Measurements from ENCODE around the gene GPC6. TPM values are rescaled to one million over a fixed set of nuclear protein-coding genes. Genes with fewer than 3 reads are reported as not detected.

The GPC6 gene
- total and polyA plus RNA-seq, 2 experiments from 2014 or later, result 26.0 to 92.8 TPM

GRCh38 chr13:93889430-93889951 lies 662.9 kb downstream of the GPC6 start:
- Histone ChIP-seq H3K27ac (no peak overlapping the region), H3K27me3 (no peaks in the 10 kb centered on the region), H3K9me2 (replicated peaks; ENCODE audit: insufficient read depth) (no peaks in the 10 kb centered on the region), H3K36me3 (replicated peaks; ENCODE audit: insufficient read depth, low read depth) (no peaks in the 10 kb centered on the region), H2AFZ (no peak overlapping the region), H3K4me3 (no peak overlapping the region), H3K4me2 (no peak overlapping the region), H4K20me1 (ENCODE audit: insufficient read depth, poor library complexity, severe bottlenecking) (no peaks in the 10 kb centered on the region), H3K4me1 (ENCODE audit: insufficient read depth) (no peaks in the 10 kb centered on the region), H3K9me3 (ENCODE audit: low read depth) (no peaks in the 10 kb centered on the region), H3K79me2 (no peaks in the 10 kb centered on the region)
- TF ChIP-seq EZH2 (IDR thresholded peaks at IDR 0.05; ENCODE audit: borderline replicate concordance) (no peak), CTCF (IDR thresholded peaks at IDR 0.05; ENCODE audit: poor library complexity) (no peak), EZH2phosphoT487 (IDR thresholded peaks at IDR 0.05; ENCODE audit: low read depth, severe bottlenecking, unreplicated experiment) (no peak)
- WGBS (ENCODE audit: low lambda C conversion rate, missing lambda C conversion rate), result 100% methylated on average over 1 of the region's 1 CpG
- no peak for DNase-seq (ENCODE audit: low spot score)

- Histone ChIP-seq H3K36me3 (replicated peaks; ENCODE audit: insufficient read depth, low read depth) (no peaks in the 10 kb centered on the region), H2AFZ (no peak overlapping the region), H3K9me3 (ENCODE audit: low read depth) (no peaks in the 10 kb centered on the region), H3K9me2 (replicated peaks; ENCODE audit: insufficient read depth) (no peaks in the 10 kb centered on the region), H3K4me3 (no peak overlapping the region), H3K79me2 (no peaks in the 10 kb centered on the region), H3K4me2 (no peak overlapping the region), H3K27me3 (no peaks in the 10 kb centered on the region), H3K27ac (no peak overlapping the region), H4K20me1 (ENCODE audit: insufficient read depth, poor library complexity, severe bottlenecking) (no peaks in the 10 kb centered on the region), H3K4me1 (ENCODE audit: insufficient read depth) (no peaks in the 10 kb centered on the region)
- no peak for DNase-seq (ENCODE audit: low spot score)
- 70% methylated on average over 2 of the region's 2 CpGs for WGBS (ENCODE audit: low lambda C conversion rate, missing lambda C conversion rate)
- no peak for TF ChIP-seq EZH2phosphoT487 (IDR thresholded peaks at IDR 0.05; ENCODE audit: low read depth, severe bottlenecking, unreplicated experiment)
- TF ChIP-seq CTCF (IDR thresholded peaks at IDR 0.05; ENCODE audit: poor library complexity), result no peak
- TF ChIP-seq EZH2 (IDR thresholded peaks at IDR 0.05; ENCODE audit: borderline replicate concordance), result no peak
These were observed 673.4 kb downstream of the GPC6 start for GRCh38 chr13:93899981-93900380.

DNA sequence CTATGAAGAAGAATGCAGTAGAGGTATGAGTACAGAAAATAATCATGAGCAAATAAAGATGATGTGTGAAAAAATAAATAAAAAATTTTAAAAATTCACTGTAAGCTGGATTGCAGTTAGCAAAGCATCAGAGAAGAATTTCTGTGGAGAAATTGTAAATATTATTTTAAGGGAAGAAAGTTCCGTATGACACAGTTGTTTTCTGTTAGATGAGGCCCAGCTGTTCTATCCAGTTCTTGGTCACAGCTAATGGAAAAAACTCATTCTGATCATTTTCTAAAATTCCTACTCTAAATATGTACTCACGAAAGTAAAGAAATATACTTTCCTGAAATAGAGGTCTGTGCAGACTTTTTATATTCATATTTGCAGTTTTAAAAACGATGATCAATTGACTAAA lies 674.1 kb downstream of the GPC6 start:
- no peak for DNase-seq (ENCODE audit: low spot score)
- no peaks in the 10 kb centered on the region for H3K4me1 ChIP-seq (ENCODE audit: insufficient read depth)
- WGBS (ENCODE audit: low lambda C conversion rate, missing lambda C conversion rate), result 86% methylated on average over 3 of the region's 3 CpGs

More for the DNA sequence above, 674.1 kb downstream of the GPC6 start:
- H3K4me3 ChIP-seq, result no peak overlapping the region
- H3K27ac ChIP-seq, result no peak overlapping the region
- H3K79me2 ChIP-seq, result no peaks in the 10 kb centered on the region
- no peak overlapping the region for H2AFZ ChIP-seq
- TF ChIP-seq EZH2phosphoT487 (IDR thresholded peaks at IDR 0.05; ENCODE audit: low read depth, severe bottlenecking, unreplicated experiment) (no peak), EZH2 (IDR thresholded peaks at IDR 0.05; ENCODE audit: borderline replicate concordance) (no peak), CTCF (IDR thresholded peaks at IDR 0.05; ENCODE audit: poor library complexity) (no peak)
- no peaks in the 10 kb centered on the region for H4K20me1 ChIP-seq (ENCODE audit: insufficient read depth, poor library complexity, severe bottlenecking)
- no peak overlapping the region for H3K4me2 ChIP-seq
- no peaks in the 10 kb centered on the region for H3K36me3 ChIP-seq (replicated peaks; ENCODE audit: insufficient read depth, low read depth)
- no peaks in the 10 kb centered on the region for H3K27me3 ChIP-seq
- no peaks in the 10 kb centered on the region for H3K9me2 ChIP-seq (replicated peaks; ENCODE audit: insufficient read depth)
- H3K9me3 ChIP-seq (ENCODE audit: low read depth), result no peaks in the 10 kb centered on the region
